Measurements from ENCODE around the gene TRAPPC4.
"Not testable (repeated sequence)": the region's sequence is repeated elsewhere in the genome, so short reads cannot be mapped to it uniquely, and the experiment has no call there.

TRAPPC4 gene, protein sequence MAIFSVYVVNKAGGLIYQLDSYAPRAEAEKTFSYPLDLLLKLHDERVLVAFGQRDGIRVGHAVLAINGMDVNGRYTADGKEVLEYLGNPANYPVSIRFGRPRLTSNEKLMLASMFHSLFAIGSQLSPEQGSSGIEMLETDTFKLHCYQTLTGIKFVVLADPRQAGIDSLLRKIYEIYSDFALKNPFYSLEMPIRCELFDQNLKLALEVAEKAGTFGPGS

DNA sequence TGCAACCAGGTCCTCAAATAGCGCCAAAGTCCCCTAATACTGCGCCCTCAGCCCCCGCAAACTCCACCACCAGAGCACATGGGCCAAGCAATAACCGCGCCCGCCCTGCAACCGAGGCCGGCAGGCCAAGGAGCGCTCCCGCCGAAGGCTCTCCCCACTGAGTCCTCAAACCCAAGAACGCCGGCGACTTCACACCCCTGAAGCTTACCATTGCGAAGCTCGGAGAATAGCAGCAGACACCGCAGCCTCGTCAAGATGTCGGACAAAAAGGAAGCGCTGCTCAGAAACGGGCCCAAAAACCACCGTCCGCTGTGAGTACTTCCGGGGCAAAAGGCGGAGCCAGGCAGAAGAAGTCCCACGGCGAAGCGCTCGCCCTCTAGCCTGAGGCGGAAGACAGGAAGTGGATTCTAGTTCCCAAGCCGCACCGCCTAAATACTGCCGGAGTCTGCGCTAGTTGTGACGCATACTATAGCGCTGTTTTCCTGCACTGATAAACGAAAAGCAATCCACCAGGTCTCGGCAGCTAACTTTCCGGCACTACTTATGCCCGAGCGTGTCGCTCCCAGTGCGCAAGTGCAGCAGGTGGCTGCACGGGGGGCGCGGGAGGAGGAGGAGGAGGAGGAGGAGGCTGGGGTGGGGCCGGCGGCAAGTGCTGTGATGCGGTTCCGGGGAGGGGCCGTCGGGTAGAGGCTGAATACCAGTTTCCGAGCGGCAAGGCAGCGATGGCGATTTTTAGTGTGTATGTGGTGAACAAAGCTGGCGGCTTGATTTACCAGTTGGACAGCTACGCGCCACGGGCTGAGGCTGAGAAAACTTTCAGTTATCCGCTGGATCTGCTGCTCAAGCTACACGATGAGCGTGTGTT, at the start of gene TRAPPC4, which contains the start of gene RPS25:
Gene TRAPPC4, plus strand, starts transcription at position 693 of the 865 bp plus-strand sequence. Its CDS starts 30 bp downstream, at position 723.
Gene RPS25, minus strand, starts transcription at position 270 of the 865 bp plus-strand sequence. Its CDS starts 59 bp downstream, at position 211.
- peak; percentile 87 to 95 for DNase-seq (ENCODE audit: low read depth in 2 of 2)

DNA sequence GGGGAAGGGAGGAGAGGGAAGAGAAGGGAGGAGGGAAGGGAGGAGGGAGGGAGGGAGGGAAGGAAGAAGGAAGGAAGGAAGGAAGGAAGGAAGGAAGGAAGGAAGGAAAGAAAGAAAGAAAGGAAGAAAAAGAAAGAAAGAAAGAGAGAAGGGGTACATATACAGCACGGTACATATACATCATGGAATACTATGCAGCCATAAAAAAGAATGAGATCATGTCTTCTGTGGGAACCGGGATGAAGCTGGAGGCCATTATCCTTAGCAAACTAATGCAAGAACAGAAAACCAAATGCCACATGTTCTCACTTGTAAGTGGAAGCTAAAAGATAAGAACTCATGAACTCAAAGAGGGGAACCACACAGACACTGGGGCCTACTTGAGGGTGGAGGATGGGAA, 49.1 kb upstream of the TRAPPC4 start:
- DNase-seq (ENCODE audit: low read depth in 2 of 2) = not testable (repeated sequence)

DNA sequence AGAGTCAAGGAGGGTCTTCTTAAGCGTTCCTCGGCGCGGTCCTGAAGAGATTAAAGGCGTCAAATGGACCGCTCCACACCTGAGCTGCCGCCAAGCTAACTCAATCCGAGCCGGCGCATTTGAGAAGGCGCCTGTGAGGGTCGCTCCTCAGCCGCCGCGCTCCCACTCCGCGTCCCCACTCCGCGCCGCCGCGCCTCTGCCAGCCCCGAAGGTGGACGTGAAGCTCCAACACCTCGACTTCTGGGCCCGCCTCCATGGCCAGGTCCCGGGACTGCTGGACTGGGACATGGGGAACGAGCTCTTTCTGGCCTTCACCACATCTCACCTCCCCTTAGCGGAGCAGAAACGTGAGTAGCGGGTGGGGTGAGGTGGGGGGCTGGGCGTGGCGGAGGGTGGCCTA, 46.9 kb upstream of the TRAPPC4 start, which contains the start of gene FOXR1:
Gene FOXR1, plus strand, starts transcription at position 116 of the 400 bp plus-strand sequence. Its CDS starts 171 bp downstream, at position 287.
- DNase-seq (ENCODE audit: low read depth in 2 of 2) = no peak

DNA sequence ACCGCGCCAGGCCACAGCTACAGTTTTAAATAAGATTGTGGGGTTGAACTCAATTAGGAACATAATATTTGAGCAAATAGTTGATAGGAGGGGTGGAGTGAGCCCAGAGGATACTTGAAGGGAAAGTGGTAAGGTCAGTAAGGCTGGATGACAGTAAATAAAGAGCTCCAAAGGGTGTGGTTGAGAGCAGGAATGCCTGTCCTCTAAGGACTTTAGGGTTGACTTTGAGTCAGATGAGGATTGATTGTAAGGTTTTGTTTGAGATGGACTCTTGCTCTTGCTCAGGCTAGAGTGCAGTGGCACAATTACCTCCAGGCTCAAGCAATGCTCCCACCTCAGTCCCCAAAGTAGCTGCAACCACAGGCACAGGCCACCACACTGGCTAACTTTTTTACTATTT, 44.6 kb upstream of the TRAPPC4 start:
- no peak for DNase-seq (ENCODE audit: low read depth in 2 of 2)

DNA sequence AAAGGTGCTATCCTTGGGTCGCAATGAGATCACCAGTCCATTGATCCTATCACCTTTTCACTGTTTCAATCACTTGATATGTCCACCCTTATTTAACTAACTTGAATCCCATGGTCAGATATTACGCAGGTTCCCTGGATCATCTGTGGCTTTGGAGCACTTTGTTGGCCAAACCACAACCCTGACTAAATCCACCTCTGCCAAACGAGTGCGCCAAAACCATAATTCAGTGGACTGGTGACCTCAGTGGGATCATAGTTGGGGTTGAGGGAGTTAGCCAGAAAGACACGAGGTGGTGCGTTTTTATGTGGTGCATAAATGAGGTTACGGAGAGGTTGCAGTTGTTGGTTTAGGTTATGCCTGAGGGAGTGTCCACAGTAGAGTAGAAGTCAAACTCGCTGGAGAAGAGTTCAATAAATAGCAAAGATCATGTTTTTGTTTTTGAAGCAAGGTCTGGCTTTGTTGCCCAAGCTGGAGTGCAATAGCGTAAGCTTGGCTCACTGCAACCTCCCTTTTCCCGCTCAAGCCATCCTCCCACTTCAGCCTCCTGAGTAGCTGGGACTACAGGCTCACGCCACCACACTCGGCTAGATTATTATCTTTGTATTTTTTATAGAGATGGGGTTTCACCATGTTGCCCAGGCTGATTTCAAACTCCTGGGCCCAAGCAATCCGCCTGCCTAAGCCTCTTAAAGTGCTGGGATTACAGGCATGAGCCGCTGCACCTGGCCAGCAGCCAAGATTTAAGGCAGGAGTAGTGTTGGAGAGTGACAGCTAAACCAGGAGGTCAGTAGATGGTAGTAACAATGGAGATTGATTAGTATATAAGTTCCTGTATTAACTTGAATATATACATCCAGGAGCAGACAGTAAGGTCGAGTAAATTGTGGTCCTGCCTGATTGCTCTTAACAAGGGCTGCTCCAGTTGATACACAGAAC, 42.5 kb upstream of the TRAPPC4 start:
- no peak for DNase-seq (ENCODE audit: low read depth in 2 of 2)

DNA sequence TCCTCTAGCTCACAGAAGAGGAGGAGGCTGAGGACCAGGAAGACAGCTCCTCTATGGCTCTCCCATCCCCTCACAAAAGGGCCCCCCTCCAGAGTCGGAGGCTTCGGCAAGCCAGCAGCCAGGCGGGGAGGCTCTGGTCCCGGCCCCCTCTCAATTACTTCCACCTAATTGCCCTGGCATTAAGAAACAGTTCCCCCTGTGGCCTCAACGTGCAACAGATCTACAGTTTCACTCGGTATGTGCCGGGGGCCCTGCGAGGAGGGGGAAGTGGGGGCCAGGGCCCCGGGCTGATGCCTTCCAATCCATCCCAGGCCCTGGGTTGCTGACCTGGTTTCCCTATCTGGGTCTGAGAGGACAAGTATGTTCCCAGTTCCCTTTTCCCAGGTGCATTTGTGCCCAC, 39.1 kb upstream of the TRAPPC4 start:
- DNase-seq (ENCODE audit: low read depth in 2 of 2) = no peak

DNA sequence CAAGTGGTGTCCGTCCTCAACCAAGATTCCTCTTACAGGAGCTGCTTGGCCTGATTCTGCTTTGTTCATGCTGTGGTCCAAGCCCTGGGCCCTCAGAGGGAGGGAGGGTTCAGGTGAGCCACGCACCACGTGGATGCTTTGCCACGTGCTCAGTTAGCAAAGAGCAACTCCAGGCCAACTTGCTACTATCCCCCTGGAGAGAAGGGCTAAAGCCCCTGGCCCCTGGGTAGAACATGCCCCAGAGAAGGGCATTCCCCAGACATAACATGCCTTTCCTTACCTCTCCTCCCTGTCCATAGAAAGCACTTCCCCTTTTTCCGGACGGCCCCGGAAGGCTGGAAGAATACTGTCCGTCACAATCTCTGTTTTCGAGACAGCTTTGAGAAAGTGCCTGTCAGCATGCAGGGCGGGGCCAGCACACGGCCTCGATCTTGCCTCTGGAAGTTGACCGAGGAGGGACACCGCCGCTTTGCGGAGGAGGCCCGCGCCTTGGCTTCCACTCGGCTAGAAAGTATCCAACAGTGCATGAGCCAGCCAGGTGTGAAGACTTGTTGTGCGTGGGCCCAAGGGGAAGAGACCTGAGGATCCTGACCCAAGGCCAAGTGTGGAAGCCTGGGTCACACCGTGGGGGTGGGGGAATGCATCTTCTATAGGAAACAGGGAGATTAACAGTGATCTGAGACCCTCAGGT, 38.2 kb upstream of the TRAPPC4 start:
- DNase-seq (ENCODE audit: low read depth in 2 of 2) = no peak

DNA sequence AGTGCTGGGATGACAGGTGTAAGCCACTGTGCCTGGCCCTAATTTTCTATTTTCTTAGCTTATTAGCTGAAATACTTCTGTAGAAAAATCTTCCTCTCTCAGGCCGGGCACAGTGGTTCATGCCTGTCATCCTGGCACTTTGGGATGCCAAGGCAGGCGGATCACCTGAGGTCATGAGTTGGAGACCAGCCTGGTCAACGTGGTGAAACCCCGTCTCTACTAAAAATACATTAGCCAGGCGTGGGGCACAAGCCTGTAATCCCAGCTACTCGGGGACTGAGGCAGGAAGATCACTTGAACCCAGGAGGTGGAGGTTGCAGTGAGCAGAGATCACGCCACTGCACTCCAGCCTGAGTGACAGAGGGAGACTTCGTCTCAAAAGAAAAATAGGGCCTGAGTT, 34.2 kb upstream of the TRAPPC4 start:
- not testable (repeated sequence) for DNase-seq (ENCODE audit: low read depth in 2 of 2)

DNA sequence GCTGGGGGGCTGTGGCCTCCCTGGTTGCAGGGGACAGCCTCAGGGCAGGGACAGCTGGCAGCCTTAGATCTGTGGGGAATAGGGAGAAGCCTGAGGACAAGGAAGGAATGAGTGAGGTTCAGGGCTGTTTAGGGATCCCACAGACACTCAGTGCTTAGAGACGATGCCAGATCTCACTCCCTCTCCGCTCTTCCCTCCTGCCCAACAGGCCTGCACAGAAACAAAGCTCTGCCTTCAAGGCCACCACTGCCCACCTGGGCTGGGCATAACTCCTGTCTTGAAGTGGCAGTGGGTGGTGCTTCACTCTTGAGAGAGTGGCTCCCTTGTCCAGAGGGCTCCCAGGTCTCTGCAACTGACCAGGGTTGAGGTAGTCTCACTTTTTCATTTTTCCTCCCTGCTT, 33.7 kb upstream of the TRAPPC4 start:
- DNase-seq (ENCODE audit: low read depth in 2 of 2) = no peak

DNA sequence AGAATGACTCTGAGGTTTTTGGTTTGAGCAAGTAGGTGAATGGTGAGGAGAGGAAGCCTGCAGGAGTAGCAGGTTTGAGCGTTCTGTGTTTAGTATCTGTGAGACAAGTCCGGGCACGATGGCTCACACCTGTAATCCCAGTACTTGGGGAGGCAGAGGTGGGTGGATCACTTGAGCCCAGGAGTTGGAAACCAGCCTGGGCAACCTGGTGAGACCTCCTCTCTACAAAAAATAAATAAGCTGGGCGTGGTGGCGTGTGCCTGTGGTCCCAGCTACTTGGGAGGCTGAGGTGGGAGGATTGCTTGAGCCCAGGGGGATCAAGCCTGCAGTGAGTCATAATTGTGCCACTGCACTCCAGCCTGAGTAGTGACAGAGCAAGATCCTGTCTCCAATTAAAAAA, 30.3 kb upstream of the TRAPPC4 start:
- DNase-seq (ENCODE audit: low read depth in 2 of 2) = no peak

DNA sequence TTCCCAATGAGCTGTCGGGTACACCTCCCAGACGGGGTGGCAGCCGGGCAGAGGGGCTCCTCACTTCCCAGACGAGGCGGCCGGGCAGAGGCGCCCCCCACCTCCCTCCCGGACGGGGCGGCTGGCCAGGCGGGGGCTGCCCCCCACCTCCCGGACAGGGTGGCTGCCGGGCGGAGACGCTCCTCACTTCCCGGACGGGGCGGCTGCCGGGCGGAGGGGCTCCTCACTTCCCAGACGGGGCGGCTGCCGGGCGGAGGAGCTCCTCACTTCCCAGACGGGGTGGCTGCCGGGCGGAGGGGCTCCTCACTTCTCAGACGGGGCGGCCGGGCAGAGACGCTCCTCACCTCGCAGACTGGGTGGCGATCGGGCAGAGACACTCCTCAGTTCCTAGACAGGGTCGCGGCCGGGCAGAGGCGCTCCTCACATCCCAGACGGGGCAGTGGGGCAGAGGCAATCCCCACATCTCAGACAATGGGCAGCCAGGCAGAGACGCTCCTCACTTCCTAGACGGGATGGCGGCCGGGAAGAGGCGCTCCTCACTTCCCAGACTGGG, 27.0 kb upstream of the TRAPPC4 start:
- DNase-seq (ENCODE audit: low read depth in 2 of 2) = not testable (repeated sequence)

DNA sequence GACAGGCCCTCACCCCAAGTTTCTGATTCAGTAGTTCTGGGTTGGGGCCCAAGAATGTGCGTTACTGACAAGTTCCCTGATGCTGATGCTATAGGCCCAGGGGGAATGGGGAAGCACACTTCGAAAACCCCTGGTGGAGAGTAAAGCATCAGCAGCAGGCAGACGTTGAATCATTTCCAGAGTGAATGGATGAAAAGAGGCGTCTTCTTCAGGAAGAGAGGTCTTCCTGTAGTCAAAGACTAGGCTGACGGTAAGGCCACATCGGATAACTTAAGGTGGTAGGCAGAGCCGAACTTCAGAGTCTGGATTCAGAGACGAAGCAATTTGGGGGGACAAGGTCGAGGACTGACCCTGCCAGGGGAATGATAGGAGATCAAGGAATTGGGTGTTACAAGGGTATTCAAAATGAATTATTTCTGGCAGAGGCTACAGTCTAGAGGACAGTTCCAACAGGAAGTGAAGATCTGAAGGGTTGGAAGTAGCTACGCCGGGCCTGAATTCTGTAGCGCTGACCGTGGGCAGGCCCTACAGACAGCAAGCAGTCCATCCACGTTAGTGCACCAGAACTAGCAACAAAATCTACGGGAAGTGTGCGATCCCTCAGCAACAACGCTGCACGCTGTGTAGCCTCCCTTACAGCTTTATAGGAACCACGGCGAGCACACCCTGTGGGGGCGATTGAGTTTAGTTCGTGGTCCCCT, 21.5 kb upstream of the TRAPPC4 start:
- peak; percentile 18 to 37 for DNase-seq (ENCODE audit: low read depth in 2 of 2)

DNA sequence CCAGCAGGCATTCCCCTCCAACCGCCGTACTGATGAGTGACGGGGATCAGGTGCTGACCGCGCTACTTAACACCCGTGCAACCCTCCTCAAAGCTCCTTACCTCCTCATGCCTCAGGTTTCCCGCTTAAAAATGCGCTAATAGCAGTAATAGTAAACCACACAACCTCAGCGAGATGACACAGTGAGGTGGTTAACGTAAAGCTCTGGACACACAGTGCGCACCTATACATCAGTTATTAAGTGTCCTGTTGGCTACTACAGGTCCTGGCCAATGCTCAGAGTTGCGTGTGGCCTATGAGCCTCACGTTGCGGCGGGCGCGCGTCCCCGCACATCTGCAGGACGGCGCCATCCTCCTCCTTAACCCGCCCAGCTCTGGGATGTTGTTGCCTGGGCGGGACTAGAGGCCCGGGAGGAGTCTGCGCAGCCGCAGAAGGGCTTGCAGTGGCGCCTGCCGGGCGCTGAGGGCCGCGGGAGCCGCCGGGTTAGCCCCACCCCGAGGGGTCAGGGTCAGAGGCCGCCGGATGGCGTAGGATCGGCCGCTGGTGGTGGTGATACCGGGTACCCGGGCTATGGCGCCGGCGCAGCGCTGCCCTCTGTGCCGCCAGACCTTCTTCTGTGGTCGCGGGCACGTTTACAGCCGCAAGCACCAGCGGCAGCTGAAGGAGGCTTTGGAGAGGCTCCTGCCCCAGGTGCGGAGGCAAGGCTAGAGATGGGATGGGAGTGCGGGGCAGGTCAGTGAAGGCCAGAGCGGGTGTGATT, 20.8 kb upstream of the TRAPPC4 start, which contains the start of gene CENATAC:
Gene CENATAC, plus strand, starts transcription at position 512 of the 761 bp plus-strand sequence. Its CDS starts 60 bp downstream, at position 572.
- peak; percentile 94 to 96 for DNase-seq (ENCODE audit: low read depth in 2 of 2)

DNA sequence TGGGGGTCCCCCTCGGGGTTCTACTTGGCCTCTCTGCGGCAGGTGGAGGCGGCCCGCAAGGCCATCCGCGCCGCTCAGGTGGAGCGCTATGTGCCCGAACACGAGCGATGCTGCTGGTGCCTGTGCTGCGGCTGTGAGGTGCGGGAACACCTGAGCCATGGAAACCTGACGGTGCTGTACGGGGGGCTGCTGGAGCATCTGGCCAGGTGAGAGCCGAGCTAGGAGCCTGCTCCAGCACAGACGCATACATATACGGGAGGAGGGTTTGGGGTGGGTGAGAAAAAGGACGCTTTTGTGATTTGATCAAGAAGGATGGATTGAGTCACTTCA, 20.2 kb upstream of the TRAPPC4 start:
- no peak for DNase-seq (ENCODE audit: low read depth in 2 of 2)

DNA sequence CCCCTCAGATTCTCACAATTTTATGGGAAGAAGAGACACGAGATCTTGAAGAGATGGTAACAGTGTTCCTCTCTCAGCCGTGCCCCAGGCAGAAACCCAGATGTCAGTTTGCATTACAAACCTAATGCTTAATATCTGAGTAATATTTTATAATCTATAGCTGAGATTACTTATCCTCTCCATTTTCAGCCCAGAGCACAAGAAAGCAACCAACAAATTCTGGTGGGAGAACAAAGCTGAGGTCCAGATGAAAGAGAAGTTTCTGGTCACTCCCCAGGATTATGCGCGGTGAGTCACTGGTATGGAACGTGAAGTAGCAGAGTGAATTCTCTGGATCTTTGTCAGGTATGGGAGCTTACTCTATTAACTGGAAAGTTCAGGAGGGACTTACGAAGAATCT, 19.7 kb upstream of the TRAPPC4 start:
- DNase-seq (ENCODE audit: low read depth in 2 of 2) = no peak

DNA sequence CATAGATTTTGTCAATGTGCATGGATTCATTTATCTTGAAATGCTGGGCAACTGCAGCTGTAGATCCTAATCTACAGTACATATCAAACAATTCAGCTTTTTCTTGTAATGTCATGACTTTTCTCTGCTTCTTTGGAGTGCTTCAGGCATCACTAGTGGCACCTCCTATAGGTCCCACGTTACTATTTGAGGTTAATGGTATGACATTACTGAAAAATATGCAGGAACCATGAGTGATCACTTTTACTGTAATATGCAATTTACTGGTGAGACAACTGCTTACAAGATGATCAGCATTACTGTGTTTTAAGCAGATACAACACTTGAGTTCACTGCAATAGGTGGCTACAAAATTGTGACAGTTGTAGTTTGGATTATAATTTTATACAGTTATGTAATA, 17.7 kb upstream of the TRAPPC4 start:
- DNase-seq (ENCODE audit: low read depth in 2 of 2) = no peak

DNA sequence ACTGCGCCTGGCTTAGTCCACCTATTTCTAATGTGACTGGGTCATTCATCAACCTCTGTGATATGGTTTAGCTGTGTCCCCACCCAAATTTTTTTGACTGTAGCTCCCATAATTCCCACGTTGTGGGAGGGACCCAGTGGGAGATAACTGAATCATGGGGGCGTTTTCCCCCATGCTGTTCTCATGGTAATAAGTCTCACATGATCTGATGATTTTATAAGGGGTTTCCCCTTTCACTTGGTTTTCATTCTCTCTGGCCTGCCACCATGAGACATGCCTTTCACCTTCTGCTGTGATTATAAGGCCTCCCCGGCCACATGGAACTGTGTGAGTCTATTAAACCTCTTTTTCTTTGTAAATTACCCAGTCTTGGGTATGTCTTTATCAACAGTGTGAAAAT, 11.9 kb upstream of the TRAPPC4 start:
- no peak for DNase-seq (ENCODE audit: low read depth in 2 of 2)

DNA sequence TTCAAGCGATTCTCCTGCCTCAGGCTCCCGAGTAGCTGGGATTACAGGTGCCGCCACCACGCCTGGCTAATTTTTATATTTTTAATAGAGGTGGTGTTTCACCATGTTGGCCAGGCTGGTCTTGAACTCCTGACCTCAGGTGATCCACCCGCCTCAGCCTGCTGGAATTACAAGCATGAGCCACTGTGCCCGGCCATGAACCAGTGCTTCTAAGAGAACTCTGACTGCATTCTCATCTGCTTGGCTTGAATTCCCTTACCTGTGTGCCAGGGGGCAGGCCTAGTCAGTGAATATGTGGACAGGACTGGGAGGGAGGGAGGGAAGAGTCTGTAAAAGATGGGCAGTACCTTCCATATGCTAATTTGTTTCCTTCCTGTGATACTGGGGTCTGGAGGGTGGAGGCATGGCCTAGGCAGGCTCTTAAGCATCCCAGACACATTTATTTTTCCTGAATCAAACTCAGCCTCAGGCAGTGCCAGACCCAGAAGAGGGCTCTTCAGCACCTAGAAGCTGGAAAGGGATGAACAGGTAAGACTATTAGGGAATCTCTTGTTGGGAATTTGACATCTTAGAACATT, 7.0 kb upstream of the TRAPPC4 start:
- DNase-seq (ENCODE audit: low read depth in 2 of 2) = no peak

DNA sequence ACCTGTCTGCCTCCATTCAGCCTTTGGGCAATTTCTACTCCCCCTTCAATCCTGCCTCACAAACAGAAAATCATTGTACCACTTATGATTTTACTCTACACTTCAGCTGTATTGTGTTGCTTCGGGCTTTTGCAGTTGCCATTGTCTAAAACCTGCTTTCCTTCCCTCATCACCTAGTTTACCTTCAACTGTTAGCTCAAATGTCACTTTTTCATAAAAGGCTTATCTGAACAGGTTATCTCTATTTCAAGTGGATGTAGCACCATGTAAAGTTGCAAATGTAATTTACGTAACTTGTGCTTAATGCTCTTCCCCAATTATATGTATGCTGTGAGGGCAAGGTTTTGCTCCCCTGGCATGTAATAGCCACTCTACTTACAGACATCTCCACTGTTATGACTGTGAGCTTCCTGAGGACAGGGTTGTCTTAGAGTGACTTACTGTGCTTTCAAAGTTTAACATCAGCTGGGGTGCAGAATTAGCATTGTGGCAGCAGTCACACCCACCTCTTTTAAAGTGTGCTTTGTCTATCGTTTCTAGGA, 5.9 kb upstream of the TRAPPC4 start:
- no peak for DNase-seq (ENCODE audit: low read depth in 2 of 2)
